ENCODE data around the gene GAS6.
A peak's percentile ranks its signal among the peaks of the same experiment; 100 is the strongest.

GAS6 gene

GRCh38 chr13:113887700-113888201 lies 23.9 kb upstream of the GAS6 start:
- no peak for DNase-seq

GRCh38 chr13:113886561-113887112 lies 22.8 kb upstream of the GAS6 start:
- DNase-seq = no peak

GRCh38 chr13:113884821-113885220 lies 20.9 kb upstream of the GAS6 start:
- no peak for DNase-seq

- no peak for DNase-seq
Observed at GRCh38 chr13:113883921-113884804, 20.3 kb upstream of the GAS6 start.

GRCh38 chr13:113883314-113883811 lies 19.5 kb upstream of the GAS6 start:
- no peak for DNase-seq

- DNase-seq = no peak
Observed at GRCh38 chr13:113882716-113883115, 18.8 kb upstream of the GAS6 start.

- no peak for DNase-seq
Observed at GRCh38 chr13:113882267-113882630, 18.4 kb upstream of the GAS6 start.

GRCh38 chr13:113881614-113882266 lies 17.9 kb upstream of the GAS6 start:
- no peak for DNase-seq

GRCh38 chr13:113880651-113881611 lies 17.1 kb upstream of the GAS6 start:
- no peak for DNase-seq

GRCh38 chr13:113879494-113880360 lies 15.9 kb upstream of the GAS6 start:
- no peak for DNase-seq

GRCh38 chr13:113879017-113879416 lies 15.1 kb upstream of the GAS6 start:
- no peak for DNase-seq

- DNase-seq = no peak
Observed at GRCh38 chr13:113877149-113877990, 13.5 kb upstream of the GAS6 start.

- DNase-seq = peak in 1 of 56 donors; percentile 53
Observed at GRCh38 chr13:113876346-113877148, 12.7 kb upstream of the GAS6 start.

- peak in 1 of 56 donors; percentile 56 for DNase-seq
Observed at GRCh38 chr13:113875837-113876281, 12.0 kb upstream of the GAS6 start.

- DNase-seq = no peak
Observed at GRCh38 chr13:113875429-113875815, 11.5 kb upstream of the GAS6 start.

GRCh38 chr13:113874579-113875428 lies 10.9 kb upstream of the GAS6 start:
- no peak for DNase-seq

GRCh38 chr13:113874177-113874576 lies 10.3 kb upstream of the GAS6 start:
- no peak for DNase-seq

Measured in nucleus accumbens (tissue), 56 donors.